Raji (cell line): ENCODE results near the gene PCBD2.

Source experiments
- POLR2A ChIP-seq: IDR thresholded peaks from 2 replicates; pipeline ENCODE4 v1.6.1; 2011; ENCODE audit warnings: low read depth, low read length, control low read depth; ENCODE audit not compliant: insufficient read depth

Gene PCBD2

GRCh38 chr5:134902071-134902801, 2.7 kb upstream of the PCBD2 start:
- peak; percentile 43; the same call in 1 of the 2 replicates for TF ChIP-seq POLR2A

- TF ChIP-seq POLR2A = no peak; the same call in 1 of the 2 replicates
Observed at GRCh38 chr5:134905246-134905996, 490 bp downstream of the PCBD2 start.

GRCh38 chr5:134906811-134907210, 1.9 kb downstream of the PCBD2 start:
- TF ChIP-seq POLR2A = no peak

- TF ChIP-seq POLR2A = no peak
Observed at GRCh38 chr5:134911285-134912206, 6.6 kb downstream of the PCBD2 start.

GRCh38 chr5:134913254-134913653, 8.3 kb downstream of the PCBD2 start:
- TF ChIP-seq POLR2A = no peak

- TF ChIP-seq POLR2A = no peak
Observed at GRCh38 chr5:134913795-134914194, 8.9 kb downstream of the PCBD2 start.

- TF ChIP-seq POLR2A = no peak
Observed at GRCh38 chr5:134917070-134917815, 12.3 kb downstream of the PCBD2 start.

- no peak for TF ChIP-seq POLR2A
Observed at GRCh38 chr5:134918861-134919260, 13.9 kb downstream of the PCBD2 start.

GRCh38 chr5:134920848-134921575, 16.1 kb downstream of the PCBD2 start:
- no peak for TF ChIP-seq POLR2A

GRCh38 chr5:134932508-134932907, 27.6 kb downstream of the PCBD2 start:
- TF ChIP-seq POLR2A = no peak

GRCh38 chr5:134934202-134934601, 29.3 kb downstream of the PCBD2 start:
- TF ChIP-seq POLR2A = no peak

- TF ChIP-seq POLR2A = no peak
Observed at GRCh38 chr5:134935711-134936602, 31.0 kb downstream of the PCBD2 start.

GRCh38 chr5:134937526-134937925, 32.6 kb downstream of the PCBD2 start:
- TF ChIP-seq POLR2A = no peak
